GM10847 (cell line): Measurements from ENCODE around the gene USP24.

ENCODE experiments used
- POLR2A ChIP-seq: IDR thresholded peaks from 2 replicates; pipeline ENCODE4 v1.6.1; 2011; ENCODE audit not compliant: insufficient read length; ENCODE audit errors: extremely low read depth

USP24 gene, protein sequence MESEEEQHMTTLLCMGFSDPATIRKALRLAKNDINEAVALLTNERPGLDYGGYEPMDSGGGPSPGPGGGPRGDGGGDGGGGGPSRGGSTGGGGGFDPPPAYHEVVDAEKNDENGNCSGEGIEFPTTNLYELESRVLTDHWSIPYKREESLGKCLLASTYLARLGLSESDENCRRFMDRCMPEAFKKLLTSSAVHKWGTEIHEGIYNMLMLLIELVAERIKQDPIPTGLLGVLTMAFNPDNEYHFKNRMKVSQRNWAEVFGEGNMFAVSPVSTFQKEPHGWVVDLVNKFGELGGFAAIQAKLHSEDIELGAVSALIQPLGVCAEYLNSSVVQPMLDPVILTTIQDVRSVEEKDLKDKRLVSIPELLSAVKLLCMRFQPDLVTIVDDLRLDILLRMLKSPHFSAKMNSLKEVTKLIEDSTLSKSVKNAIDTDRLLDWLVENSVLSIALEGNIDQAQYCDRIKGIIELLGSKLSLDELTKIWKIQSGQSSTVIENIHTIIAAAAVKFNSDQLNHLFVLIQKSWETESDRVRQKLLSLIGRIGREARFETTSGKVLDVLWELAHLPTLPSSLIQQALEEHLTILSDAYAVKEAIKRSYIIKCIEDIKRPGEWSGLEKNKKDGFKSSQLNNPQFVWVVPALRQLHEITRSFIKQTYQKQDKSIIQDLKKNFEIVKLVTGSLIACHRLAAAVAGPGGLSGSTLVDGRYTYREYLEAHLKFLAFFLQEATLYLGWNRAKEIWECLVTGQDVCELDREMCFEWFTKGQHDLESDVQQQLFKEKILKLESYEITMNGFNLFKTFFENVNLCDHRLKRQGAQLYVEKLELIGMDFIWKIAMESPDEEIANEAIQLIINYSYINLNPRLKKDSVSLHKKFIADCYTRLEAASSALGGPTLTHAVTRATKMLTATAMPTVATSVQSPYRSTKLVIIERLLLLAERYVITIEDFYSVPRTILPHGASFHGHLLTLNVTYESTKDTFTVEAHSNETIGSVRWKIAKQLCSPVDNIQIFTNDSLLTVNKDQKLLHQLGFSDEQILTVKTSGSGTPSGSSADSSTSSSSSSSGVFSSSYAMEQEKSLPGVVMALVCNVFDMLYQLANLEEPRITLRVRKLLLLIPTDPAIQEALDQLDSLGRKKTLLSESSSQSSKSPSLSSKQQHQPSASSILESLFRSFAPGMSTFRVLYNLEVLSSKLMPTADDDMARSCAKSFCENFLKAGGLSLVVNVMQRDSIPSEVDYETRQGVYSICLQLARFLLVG (N-terminal part only)

GRCh38 chr1:55215194-55216021, at the start of gene USP24:
Gene USP24, minus strand, starts transcription at chr1:55215364. Its CDS starts 251 bp downstream, at chr1:55215113.
- peak; percentile 80 for TF ChIP-seq POLR2A

- no peak for TF ChIP-seq POLR2A
Observed at GRCh38 chr1:55262822-55263221, 47.7 kb upstream of the USP24 start.

DNA sequence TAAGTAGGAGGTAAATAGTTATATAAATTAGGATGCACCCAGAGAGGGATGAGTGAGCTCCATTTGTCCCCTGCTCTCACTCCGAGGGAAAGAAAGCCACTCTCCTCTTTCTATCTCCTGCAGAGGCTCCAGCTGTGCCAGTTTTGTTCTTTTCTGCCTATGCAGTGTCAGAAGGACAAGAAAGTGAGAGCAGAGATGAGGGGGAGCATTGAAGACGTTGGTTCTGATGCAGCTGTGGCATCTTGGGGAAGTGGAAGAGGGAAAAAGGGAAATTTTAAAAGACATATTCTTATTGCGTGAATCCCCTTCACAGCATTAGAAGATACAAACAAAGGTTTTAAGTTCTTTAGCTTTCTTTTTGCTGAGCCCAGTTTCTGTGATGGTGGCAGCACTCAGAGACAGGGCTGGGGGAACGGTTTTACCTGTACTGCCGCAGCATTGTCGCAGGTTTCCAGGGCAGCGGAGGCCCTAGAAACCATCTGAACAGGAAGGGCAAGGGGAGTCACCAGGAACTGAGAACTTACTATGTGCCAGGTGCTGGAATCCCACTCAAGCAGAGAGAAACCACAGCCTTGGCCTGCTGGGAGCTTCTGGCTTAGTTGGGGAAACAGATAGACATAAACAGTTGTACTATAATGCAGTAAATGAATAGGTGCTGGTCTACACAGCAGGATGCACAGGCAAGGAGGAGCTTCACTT, 44.9 kb upstream of the USP24 start:
- no peak for TF ChIP-seq POLR2A

DNA sequence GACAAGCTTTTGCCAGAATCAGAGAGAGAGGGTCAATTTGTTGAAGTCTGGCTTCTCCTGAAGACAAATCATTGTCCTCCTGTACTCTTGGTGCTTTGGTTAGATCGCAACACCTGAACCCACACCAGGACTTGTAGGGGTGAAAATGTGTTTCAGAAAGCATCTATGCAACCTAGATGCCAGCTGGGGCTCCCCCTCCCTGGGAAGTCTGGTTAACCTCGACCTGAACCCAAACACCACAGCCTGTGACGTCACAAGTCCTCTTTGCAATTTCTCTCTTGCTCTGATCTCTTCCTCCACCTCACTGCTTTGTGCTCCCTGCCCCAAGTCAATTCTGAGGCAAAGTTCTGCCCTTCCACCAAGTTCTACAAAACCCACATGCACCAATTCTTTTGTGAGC, 42.8 kb upstream of the USP24 start:
- TF ChIP-seq POLR2A: no peak

GRCh38 chr1:55255901-55256300, 40.7 kb upstream of the USP24 start:
- no peak for TF ChIP-seq POLR2A

- no peak for TF ChIP-seq POLR2A
Observed at GRCh38 chr1:55252942-55253589, 37.9 kb upstream of the USP24 start.

- TF ChIP-seq POLR2A: no peak
Observed at GRCh38 chr1:55250399-55251075, 35.4 kb upstream of the USP24 start.

GRCh38 chr1:55249646-55250398, 34.7 kb upstream of the USP24 start:
- no peak for TF ChIP-seq POLR2A

- no peak for TF ChIP-seq POLR2A
Observed at GRCh38 chr1:55246896-55247295, 31.7 kb upstream of the USP24 start.

GRCh38 chr1:55246331-55246730, 31.2 kb upstream of the USP24 start:
- no peak for TF ChIP-seq POLR2A

DNA sequence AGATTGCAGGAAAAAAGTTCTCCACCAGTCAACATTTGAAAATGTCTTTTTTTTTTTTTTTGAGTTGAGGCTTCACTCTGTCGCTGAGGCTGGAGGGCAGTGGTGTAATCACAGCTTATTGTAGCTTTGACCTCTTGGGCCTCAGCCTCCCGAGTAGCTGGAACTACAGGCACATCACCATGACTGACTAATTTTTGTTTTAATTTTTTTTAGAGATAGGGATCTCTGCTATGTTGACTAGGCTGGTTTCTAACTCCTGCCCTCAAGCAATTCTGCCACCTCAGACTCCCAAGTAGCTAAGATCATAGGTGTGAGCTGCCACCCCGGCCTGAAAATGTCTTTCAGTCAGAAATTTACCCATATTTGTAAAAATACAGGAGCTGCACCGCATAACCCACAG, 30.6 kb upstream of the USP24 start:
- TF ChIP-seq POLR2A: no peak

DNA sequence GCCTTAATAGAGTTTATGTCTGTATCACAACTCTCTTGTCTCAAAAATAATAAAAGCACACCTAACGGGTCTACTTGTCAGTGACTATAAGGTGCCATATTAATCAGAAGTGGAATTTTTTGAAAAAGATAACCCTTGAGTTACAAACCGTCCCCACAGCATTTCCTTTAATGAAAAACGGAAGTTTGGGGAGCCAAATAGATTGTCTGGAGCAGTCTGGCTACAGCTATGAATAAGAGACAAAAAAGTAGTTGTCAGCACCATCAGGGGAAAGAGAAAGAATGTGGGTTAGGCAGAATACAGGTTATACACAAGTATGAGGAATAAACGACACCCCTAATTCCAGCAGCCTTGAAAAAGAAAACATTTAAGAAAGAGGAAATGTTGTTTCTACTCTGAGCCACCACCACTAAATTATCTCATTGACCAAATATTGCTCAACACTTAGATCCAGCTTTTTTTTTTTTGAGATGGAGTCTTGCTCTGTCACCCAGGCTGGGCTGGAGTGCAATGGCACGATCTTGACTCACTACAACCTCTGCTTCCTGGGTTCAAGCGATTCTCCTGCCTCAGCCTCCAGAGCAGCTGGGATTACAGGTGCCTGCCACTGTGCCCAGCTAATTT, 29.4 kb upstream of the USP24 start:
- no peak for TF ChIP-seq POLR2A
